GM18499 (cell line): ENCODE measurements around the gene TBC1D2B.
"Not testable (repeated sequence)": the region's sequence is repeated elsewhere in the genome, so short reads cannot be mapped to it uniquely, and the experiment has no call there.

Source experiments
- ATAC-seq: cut with Tn5 transposase; IDR thresholded peaks from one replicate; pipeline ENCODE4 v1.9.1; 2021; ENCODE audit warnings: moderate number of reproducible peaks; ENCODE audit not compliant: insufficient read depth, unreplicated experiment

TBC1D2B gene

DNA sequence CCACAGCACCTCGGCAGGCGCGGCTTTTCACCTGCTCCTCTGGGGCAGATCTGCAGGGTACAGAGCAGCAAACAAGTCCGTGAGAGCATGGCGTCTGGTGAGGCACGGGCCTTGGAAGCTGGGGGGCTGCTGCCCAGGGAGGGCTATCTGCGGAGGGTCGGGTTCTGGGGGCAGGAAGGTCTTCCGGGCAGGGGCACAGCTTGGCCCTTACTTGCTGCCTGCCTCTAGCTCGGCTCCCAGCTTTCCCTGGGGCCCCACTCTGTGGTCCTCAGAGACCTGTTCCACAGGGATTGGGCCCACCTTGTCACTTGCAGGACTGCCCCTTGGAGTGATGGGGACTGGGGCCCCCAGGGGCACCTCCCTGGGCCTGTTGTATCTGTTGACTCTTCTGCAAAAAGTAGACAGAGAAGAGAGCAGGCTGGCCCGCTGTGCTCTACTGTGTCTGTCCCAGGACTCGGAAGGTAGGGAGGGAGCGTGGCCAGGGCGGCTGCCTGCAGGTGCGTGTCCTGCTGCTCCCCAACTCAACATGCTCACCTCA, 84.1 kb downstream of the TBC1D2B start:
- no peak for ATAC-seq

DNA sequence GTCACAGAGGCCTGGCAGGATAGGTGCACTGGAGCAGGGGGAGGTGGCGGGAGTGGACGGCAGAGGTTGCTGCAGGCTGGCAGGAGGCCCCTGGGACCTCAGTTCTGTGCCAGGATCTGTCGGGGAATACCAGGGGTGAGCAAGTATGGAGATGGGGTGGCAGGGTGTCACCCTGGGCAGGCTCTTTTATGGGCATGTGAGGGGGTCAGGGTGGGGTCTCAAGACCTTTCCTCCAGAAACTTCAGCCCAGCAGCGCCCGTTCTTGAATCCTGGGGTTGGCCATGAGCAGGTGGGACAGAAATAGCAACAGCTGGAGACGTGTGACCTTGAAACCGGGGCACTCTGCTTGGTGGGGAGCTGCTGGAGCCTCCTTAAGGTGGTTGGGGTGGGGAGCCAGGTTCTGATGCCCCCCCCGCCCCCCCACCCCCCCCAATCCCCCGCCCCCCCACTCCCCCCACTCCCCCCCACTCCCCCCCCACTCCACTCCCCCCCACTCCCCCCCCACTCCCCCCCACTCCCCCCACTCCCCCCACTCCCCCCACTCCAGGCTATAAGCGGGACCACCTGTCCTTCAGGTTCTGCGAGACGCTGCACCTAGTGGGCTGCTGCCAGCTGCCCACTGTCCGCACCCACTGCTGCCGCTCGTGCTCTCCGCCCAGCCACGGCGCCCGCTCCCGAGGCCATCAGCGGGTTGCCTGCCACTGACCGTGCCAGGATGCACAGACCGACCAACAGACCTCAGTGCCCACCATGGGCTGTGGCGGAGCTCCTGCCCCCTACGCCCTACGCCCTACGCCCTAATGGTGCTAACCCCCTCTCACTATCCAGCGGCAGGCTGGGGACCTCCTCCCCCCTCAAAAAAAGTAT, 84.9 kb downstream of the TBC1D2B start:
- ATAC-seq: no peak

DNA sequence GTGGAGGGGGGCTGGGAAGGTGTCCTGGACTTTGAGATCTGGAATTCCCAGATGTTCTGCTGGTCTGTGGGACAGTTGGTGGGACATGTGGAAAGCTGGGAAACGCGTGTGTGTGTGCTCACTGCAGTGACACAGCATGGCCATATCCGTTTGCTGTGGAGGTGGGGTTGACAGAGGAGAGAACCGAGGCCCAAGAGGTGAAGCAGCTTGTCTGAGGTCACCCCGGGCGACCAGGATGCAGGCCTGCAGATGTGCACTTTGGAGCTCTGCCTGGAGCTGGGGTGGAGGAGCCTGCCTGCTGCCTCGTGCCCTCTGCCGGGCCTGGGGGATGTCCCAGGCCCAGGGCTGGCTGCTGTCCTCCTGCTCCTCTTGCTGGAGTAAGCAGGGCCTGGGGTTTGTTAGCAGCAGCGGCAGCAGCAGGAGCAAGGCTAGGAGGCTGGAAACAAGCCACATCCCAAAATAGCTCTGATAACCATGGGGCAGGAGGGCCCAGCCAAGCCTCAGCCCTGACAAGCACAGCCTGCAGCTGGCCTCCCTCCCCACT, 85.8 kb downstream of the TBC1D2B start:
- ATAC-seq: not testable (repeated sequence)

DNA sequence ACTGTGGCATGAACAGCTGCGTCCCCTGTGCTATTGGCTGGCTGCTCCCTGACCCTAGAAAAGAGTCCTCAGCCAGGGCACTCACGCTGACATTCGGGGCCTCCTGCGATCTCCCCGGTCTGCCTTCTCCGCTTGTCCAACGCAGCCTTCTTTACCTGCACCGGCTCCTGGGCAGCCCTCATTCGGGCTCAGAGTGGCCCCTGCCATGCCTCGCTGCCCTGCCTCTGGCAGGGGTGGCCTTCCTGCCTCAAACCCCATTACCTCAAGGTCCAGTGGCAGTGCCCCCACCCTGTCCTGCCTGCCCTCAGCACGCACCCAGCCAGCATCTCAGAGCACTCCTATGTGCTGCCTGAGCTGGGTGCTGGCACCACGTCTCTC, 86.5 kb downstream of the TBC1D2B start:
- ATAC-seq: no peak

DNA sequence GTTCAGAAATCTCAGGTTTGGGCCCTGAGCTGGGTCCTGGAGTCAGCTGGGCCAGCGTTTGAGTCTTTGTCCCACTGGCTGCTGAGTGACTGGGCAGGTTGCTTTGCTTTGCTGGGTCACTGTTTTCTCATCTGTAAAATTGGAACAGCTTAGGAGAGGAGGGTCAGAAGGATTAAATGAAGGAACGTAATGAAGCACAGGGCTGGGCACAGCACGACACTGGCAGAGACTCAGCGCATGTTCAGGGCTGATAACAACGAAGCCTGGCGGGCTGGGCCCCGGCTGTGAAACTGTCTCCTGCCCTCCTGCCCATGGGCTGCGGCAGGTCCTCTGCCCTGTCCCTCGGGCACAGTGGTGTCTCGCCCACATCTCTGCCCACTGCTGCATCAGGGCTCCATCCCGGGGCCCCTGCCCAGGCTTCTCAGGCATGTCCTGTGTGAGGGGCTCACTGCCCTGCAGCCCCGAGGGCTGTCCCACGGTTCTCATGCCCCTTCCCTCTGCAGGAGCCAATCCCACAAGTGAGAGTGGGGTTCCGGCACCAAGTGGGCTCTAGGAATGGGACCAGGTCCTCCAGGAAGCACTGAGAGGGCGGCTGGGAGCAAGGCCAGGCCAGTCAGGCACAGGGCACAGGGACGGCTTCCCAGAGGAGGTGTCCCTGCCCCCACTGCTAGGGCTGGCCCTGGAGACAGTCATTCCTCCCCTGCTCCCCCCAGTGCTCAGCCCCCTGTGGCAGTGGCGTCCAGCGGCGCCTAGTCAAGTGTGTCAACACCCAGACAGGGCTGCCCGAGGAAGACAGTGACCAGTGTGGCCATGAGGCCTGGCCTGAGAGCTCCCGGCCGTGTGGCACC, 88.0 kb downstream of the TBC1D2B start:
- ATAC-seq: no peak

DNA sequence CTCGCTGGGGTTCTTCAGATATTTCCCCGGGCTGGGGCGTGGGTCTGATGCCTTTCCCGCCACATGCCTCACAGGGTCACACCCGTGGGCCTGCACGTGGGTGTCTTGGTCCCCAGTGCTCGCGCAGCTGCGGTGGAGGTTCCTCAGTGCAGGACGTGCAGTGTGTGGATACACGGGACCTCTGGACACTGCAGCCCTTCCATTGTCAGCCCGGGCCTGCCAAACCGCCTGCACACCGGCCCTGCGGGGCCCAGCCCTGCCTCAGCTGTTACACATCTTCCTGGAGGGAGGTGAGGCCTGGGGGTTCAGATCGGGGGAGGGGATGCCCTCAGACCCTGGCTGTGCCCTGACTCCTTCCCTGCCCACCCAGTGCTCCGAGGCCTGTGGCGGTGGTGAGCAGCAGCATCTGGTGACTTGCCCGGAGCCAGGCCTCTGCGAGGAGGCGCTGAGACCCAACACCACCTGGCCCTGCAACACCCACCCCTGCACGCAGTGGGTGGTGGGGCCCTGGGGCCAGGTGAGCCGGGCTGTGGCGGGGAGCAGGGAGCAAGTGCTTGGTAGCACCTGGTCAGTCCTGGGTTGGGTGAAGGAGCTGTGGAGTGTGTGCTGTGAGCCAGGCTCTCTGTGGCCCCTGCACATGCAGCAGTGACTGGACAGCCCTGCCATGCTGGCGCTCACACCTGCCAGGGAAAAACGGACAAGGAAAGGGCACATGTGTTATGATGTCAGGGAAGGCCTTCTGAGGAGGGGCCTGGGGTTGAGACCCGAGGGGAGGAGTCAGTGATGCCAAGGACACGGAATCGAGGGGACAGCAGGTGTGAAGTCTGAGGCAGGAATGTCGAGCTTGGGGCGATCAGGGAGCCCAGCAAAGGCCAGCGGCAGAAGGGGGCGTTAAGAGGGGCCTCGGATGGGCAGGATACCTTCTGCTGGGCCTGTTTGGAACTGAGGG, 88.9 kb downstream of the TBC1D2B start:
- ATAC-seq: no peak

DNA sequence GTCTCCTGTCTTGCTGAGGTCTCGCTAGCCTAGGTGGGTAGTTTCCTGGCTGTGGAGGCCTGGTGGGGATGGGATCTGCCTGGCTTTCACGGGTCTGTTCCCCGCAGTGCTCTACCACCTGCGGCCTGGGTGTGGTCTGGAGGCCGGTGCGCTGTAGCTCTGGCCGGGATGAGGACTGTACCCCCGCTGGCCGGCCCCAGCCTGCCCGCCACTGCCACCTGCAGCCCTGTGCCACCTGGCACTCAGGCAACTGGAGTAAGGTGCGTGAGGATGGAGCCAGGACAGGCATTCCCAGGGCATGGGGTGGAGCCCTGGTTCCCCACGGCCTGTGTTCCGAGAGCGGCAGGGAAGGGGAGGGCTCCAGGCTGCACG, 89.8 kb downstream of the TBC1D2B start:
- ATAC-seq: not testable (repeated sequence)

DNA sequence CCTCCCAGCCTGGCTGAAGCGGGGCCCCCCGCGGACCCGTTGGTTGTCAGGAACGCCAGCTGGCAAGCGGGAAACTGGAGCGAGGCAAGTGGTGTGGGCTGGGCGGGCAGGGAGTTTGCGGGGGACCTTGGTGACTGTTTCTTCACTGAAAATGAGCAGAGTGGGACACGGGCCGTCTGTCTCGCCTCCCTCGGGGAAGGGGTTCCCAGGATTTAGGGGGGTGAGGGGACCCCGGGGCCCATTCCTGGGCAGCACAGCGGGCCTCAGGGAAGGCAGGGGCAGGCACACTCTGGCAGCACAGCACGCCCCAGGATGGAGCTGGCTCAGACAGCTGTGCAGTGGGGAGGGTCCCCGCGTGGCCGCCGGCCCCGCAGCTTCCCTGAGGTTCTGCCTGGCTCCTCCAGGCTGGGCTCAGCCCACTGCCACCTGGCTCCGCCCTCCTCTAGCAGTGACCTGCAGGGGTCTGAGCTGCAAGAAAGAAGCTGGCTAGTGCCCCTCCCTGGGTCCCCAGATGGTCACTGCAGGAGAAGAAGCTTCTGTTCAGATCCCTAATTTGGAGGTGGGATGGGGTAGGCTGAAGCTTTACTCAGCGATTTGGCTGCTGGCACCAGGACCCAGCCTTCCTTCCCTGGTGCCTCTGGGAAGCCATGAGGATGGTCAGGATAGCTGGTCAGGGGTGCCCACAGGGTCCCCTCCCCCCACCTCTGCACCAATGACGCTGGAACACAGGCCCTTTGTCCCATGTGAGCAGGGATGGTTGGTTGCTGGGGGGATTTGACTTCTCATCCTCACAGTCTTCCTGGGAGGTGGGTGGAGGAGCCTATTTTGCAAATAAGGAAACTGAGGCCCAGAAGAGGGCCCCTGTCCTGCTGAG, 90.4 kb downstream of the TBC1D2B start:
- ATAC-seq: no peak

DNA sequence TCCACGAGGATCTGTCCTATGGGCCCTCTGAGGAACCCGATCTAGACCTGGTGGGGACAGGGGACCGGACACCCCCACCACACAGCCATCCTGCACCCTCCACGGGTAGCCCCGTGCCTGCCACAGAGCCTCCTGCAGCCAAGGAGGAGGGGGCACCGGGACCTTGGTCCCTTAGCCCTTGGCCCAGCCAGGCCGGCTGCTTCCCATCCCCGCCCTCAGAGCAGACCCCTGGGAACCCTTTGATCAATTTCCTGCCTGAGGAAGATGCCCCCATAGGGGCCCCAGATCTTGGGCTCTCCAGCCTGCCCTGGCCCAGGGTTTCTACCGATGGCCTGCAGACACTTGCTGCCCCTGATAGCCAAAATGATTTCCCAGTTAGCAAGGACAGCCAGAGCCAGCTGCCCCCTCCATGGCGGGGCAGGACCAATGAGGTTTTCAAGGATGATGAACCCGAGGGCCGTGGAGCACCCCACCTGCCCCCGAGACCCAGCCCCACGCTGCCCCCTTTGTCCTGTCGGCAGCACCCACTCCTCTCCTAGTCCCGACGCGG, 91.5 kb downstream of the TBC1D2B start:
- ATAC-seq: no peak

DNA sequence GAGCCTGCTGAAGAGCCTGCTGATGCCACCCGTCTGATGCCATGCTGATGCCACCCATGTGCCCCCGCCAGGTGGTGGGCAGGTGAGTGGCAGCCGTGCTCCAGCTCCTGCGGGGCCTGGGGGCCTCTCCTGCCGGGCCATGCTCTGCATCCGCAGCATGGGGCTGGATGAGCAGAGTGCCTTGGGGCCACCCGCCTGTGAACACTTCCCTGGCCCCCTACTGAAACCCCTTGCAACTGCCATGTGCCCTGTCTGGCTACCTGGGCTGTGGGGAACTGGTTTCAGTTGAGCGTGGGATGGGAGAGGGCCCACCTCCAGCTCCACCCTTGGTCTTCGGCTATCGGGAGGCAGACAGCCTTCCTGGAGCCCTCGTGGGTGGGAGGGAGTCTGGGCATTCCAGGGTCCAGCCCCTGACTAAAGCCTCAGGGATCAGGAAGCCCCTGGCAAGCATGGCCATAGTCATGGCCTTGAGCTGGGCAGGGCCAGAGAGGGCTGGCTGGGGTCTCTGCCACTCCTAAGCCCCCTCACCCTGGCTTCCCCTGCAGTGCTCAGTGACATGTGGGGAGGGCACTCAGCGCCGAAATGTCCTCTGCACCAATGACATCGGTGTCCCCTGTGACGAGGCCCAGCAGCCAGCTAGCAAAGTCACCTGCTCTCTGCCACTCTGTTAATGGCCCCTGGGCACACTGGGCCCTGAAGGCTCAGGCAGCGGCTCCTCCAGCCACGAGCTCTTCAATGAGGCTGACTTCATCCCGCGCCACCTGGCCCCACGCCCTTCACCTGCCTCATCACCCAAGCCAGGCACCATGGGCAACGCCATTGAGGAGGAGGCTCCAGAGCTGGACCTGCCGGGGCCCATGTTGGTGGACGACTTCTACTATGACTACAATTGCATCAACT, 92.2 kb downstream of the TBC1D2B start:
- ATAC-seq: no peak

DNA sequence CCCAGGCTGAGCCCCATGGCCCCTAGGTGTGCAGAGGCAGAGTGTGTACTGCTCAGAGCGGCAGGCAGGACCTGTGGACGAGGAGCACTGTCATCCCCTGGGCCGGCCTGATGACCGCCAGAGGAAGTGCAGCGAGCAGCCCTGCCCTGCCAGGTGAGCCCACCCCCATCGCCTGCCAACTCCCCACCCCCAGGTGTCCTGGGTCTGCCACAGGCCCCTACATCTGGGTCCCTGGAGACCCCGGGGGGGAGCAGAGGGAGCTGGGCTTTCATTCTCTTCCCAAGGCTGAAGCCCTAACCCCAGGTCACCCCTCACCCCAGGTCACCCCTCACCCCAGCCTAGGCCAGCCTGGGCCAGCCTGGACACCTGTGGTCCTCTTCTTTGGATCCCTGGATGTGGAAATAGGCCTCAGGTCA, 93.1 kb downstream of the TBC1D2B start:
- no peak for ATAC-seq

DNA sequence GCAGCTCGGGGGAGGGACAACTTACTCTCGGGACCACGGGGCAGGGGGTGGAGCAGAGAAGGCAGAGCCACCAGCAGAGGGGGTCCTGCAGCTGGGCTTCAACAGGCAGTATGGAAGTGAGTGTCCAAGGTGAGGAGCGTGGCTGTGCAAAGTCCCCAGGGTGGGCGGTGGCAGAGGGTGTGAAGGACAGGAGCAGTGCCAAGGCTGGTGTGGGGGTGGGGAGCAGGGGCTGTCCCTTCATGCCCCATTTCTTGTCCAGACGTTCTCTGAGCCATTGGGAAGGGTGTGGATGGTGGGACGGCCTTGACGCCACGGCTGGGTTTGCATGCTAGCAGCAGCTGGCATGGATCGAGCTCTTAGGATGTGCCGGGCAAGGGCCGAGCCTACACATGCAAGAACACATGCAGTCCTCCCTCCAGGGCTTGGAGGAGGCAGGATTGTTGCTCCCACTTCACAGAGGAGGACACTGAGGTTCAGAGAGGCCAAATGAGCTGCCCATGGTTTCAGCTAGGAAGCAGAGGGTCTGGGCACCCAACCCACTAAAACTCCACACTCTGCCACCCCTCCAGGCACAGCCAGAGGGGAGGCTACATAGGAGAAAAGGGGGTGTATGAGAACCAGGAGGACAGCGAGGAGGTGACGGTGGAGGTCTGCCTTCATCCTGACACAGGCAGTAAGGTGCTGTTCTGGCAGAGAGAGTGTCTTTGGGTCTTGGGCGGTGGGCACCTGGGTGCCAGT, 93.6 kb downstream of the TBC1D2B start:
- ATAC-seq: no peak

DNA sequence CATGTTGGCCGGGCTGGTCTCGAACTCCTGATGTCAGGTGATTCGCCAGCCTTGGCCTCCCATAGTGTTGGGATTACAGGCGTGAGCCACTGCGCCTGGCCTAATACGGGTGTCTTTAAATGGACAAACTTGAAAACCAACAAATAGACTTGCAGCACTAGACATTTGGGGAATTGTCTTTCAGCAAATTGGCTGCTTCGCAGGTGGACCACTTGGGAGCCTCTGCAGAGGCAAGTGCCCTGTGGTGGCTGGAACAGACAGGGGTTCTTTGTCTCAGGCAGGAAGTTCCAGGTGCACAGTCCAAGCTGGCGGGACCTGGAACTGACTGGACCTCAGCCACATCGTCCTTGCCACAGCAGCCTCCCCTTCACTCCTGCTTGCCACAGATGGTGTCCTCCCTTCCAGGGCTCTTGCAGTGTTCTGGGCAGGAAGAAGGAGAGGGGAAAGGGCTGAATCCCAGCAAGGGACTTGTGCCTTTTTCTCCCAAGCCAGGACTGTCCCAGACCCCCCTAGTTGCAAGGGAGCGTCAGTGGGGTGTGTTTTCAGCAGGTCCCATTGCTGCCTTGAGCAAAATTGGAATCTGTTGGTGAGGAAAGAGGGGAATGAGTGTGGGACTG, 94.3 kb downstream of the TBC1D2B start:
- no peak for ATAC-seq

DNA sequence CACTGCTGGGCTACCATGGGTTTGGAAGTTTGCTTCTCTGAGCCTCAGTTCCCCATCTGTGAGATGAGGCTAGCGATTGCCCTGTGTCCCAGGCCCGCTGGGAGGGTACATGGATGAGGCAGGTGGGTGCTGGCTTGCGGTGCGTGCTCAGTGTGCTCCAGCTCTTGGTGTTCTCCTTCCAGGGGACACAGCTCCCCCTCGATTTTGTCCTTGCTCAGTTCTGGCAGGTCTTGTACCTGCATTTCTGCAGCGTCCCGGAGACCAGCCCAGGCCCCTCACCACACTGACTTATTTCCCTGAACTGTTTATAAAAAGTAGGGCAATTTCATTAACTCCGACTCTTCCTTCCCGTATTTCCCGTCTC, 95.4 kb downstream of the TBC1D2B start:
- no peak for ATAC-seq

DNA sequence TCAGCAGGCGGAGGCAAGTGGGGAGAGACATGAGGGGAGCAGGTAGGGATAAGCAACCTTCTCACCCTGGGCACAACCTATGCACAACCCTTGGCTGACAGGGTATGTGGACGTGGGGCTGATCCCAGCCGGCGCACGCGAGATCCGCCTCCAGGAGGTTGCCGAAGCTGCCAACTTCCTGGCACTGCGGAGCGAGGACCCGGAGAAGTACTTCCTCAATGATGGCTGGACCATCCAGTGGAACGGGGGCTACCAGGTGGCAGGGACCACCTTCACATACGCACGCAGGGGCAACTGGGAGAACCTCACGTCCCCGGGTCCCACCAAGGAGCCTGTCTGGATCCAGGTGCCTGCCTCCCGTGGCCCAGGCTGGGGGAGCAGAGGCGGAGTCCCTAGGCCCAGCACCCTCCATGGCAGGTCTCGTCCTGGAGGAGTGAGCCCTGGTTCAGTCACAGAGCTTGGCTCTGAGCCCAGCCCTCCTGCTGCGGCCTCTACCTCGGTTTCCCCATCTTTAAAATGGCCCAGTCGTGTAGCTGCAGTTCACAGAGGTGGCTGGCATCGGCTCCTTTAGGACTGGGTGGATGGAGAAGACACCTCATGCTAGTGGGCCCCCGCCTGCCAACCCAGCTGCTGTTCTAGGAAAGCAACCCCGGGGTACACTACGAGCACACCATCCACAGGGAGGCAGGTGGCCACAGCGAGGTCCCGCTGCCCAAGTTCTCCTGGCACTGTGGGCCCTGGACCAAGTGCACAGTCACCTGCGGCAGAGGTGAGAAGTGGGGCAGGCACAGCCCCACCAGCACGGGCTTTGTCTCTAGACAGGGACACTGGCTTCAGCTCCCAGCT, 96.0 kb downstream of the TBC1D2B start:
- ATAC-seq: no peak

DNA sequence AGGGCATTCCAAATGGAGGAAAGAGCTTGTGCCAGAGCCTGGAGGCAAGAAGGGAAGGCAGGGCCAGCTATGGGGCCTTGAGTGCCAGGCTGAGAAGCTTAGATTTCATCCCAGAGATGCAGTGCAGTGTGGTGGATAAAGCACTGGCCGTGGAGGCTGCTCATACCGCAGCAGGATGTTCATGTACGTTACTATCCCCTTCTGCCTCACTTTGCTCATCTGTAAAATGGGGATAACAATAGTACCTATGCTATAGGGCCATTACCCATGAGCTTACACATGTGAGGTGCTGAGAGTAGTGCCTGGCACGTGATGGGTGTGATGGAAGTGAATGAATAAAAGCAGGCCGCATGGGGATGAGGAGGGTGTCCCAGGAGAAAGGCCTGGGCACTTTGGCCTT, 96.8 kb downstream of the TBC1D2B start:
- ATAC-seq: not testable (repeated sequence)
